ENCODE measurements around the gene SLC24A5.

SLC24A5 gene

DNA sequence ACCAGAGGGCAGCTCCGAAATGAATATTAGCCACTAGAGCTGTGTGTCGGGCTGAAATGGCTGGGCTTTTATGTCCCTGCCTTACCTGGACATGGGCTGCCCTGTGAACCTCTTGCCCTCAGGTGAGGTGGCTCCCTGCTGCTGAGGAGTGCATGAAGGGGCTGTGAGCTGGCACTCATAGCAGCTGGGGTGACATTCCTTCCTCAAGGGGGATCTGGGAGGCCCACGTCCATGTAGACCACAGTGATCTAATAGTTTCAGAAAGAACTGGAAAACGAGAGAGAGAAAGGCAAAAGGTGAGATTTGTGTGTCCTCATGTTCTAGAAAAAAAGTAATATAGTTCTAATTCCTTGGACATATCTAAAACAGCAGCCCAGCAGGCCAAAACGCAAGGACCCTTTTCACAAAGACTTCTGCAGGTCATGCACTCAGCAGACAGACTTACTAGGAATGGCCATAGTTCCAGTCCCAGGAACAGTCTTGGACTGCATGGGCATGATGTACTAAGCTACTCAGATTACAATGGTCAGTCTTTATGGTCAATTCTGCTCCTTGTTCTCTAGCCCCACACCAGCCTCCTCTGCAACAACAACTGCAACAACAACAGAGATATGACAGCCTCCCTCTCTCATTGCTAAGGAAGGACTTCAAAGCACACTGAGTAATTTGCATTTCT is 10.8 kb upstream of the SLC24A5 start:
- H3K36me3 ChIP-seq (ENCODE audit: control insufficient read depth, insufficient read depth, low read length) = no peaks in the 10 kb centered on the region
- H3K4me1 ChIP-seq (ENCODE audit: control insufficient read depth, insufficient read depth, low read length) = peaks cover 7% of the 10 kb centered on the region; the same call in 1 of the 2 replicates
- H3K4me3 ChIP-seq (ENCODE audit: low read depth, low read length) = no peak overlapping the region
- H3K27me3 ChIP-seq (ENCODE audit: control insufficient read depth, insufficient read depth, low read length) = no peaks in the 10 kb centered on the region; the same call in 1 of the 2 replicates
- H3K9ac ChIP-seq (ENCODE audit: low read depth, low read length) = no peak overlapping the region
- no peaks in the 10 kb centered on the region for H3K9me3 ChIP-seq (ENCODE audit: control insufficient read depth, insufficient read depth, low read length)
- no peak overlapping the region for H3K27ac ChIP-seq (ENCODE audit: low read depth, low read length)

DNA sequence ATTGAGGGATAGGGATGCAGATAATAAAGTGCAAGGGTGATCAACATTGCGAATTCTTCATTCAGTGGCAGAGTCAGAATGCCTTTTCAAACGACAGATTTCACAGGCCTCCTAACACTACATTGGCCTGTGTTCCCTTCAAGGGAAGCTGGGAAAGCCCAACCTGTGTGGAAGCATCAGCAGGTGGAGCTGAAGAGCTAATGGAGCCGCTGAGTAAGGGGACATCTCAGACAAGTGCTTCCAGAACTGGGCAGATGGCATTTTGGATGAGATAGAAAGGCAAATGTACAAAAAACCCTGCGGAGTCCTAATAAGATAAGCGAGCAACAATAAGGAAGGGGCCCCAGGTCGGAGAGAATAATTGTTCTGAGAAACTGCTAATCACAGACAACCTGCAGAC is 8.5 kb upstream of the SLC24A5 start:
- Histone ChIP-seq H3K4me1 (ENCODE audit: control insufficient read depth, insufficient read depth, low read length) (peaks cover 7% of the 10 kb centered on the region; the same call in 1 of the 2 replicates), H3K9me3 (ENCODE audit: control insufficient read depth, insufficient read depth, low read length) (no peaks in the 10 kb centered on the region), H3K27ac (ENCODE audit: low read depth, low read length) (no peak overlapping the region), H3K27me3 (ENCODE audit: control insufficient read depth, insufficient read depth, low read length) (no peaks in the 10 kb centered on the region), H3K9ac (ENCODE audit: low read depth, low read length) (no peak overlapping the region), H3K4me3 (ENCODE audit: low read depth, low read length) (no peak overlapping the region), H3K36me3 (ENCODE audit: control insufficient read depth, insufficient read depth, low read length) (no peaks in the 10 kb centered on the region)

DNA sequence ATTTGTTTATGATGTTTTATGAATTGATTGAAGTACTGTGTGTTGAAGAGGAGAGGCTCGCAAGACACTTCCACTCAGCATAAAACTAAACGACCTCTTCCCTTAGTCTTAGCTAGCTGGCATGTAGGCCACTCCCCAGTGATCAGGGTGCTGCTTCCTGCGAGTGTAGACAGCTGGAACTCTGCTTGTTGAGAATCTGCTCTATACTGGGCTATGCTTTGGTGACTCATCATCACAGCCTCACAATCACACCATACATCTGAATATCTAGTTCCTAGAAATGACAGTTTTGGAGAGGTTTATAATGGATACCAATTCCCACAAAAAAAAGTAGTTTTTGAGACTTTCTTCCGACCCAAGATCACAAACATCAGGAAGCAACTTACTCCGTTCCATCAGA is 1.5 kb upstream of the SLC24A5 start:
- H3K4me1 ChIP-seq (ENCODE audit: control insufficient read depth, insufficient read depth, low read length) = 0 out of 2 replicates have a peak, but pooled peaks cover 4% of the 10 kb centered on the region
- no peaks in the 10 kb centered on the region for H3K36me3 ChIP-seq (ENCODE audit: control insufficient read depth, insufficient read depth, low read length)
- H3K27me3 ChIP-seq (ENCODE audit: control insufficient read depth, insufficient read depth, low read length) = no peaks in the 10 kb centered on the region
- no peak overlapping the region for H3K9ac ChIP-seq (ENCODE audit: low read depth, low read length)
- no peaks in the 10 kb centered on the region for H3K9me3 ChIP-seq (ENCODE audit: control insufficient read depth, insufficient read depth, low read length)
- H3K4me3 ChIP-seq (ENCODE audit: low read depth, low read length) = no peak overlapping the region
- no peak overlapping the region for H3K27ac ChIP-seq (ENCODE audit: low read depth, low read length)

DNA sequence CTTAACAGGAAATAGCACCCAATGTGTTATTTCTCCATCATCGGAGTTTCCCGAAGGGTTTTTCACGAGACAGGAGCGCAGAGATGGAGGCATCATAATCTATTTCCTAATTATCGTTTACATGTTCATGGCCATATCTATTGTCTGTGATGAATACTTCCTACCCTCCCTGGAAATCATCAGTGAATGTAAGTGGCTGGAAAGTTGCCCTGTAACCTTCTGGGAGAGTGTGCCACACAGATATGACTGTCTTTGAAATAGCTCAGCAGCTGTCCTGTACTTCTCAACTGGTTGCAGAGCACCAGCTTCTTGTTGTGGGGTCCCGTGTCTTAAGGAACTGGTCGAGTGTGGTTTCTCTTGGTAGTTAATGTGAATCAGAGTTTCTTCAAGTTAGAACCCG is 1.1 kb downstream of the SLC24A5 start:
- Histone ChIP-seq H3K9ac (ENCODE audit: low read depth, low read length) (no peak overlapping the region), H3K36me3 (ENCODE audit: control insufficient read depth, insufficient read depth, low read length) (no peaks in the 10 kb centered on the region), H3K27me3 (ENCODE audit: control insufficient read depth, insufficient read depth, low read length) (no peaks in the 10 kb centered on the region), H3K4me3 (ENCODE audit: low read depth, low read length) (no peak overlapping the region), H3K4me1 (ENCODE audit: control insufficient read depth, insufficient read depth, low read length) (0 out of 2 replicates have a peak, but pooled peaks cover 4% of the 10 kb centered on the region), H3K27ac (ENCODE audit: low read depth, low read length) (no peak overlapping the region), H3K9me3 (ENCODE audit: control insufficient read depth, insufficient read depth, low read length) (no peaks in the 10 kb centered on the region)

DNA sequence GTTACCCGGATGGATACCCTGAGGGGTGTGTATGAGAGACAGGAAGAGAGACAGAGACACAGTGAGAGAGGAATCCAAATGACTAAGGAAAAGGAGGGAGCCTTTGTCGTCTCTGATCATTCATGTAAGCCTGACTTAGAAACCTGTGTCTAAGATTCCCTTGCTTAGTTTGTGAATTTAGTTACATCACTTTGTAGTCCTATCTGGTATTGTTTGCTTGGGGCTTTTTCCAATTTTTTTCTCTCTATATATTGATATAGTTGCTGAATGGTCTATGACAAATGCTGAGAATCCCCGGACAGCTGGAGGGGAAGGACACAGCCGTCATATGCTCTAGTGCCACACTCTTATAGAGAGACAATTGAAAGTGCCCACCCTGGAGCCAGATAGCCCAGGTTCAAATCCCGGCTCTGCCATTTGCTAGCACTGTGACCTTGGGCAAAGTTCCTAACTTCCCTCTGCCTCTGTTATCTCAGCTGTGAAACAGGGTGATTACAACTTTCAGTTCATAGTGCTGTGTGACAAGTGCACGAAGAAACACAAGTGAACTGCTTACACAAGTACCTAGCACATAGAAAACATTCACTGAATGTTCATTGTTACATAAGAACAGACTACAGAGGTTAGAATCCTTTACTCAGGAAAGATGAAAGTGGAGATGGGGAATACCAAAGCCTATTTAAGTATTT is 6.0 kb downstream of the SLC24A5 start:
- Histone ChIP-seq H3K4me1 (ENCODE audit: control insufficient read depth, insufficient read depth, low read length) (0 out of 2 replicates have a peak, but pooled peaks cover 9% of the 10 kb centered on the region), H3K27me3 (ENCODE audit: control insufficient read depth, insufficient read depth, low read length) (no peaks in the 10 kb centered on the region), H3K4me3 (ENCODE audit: low read depth, low read length) (no peak overlapping the region), H3K36me3 (ENCODE audit: control insufficient read depth, insufficient read depth, low read length) (no peaks in the 10 kb centered on the region), H3K9me3 (ENCODE audit: control insufficient read depth, insufficient read depth, low read length) (no peaks in the 10 kb centered on the region), H3K27ac (ENCODE audit: low read depth, low read length) (no peak overlapping the region), H3K9ac (ENCODE audit: low read depth, low read length) (no peak overlapping the region)

DNA sequence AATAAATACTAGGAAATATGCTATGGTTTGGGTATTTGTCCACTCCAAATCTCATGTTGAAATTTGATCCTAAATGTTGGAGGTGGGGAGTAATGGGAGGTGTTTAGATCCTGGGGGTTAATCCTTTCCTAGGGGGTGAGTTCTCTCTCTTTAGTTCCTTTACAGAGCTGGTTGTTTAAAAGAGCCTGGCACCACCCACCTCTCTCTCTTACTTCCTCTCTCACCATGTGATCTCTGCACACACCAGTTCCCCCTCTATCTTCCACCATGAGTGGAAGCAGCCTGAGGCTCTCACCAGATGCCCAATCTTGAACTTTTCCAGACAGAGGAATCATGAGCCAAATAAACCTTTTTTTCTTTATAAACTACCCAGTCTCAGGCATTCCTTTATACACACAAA is 10.5 kb downstream of the SLC24A5 start:
- no peak overlapping the region for H3K9ac ChIP-seq (ENCODE audit: low read depth, low read length)
- H3K9me3 ChIP-seq (ENCODE audit: control insufficient read depth, insufficient read depth, low read length) = no peaks in the 10 kb centered on the region
- 0 out of 2 replicates have a peak, but pooled peaks cover 5% of the 10 kb centered on the region for H3K4me1 ChIP-seq (ENCODE audit: control insufficient read depth, insufficient read depth, low read length)
- no peaks in the 10 kb centered on the region for H3K36me3 ChIP-seq (ENCODE audit: control insufficient read depth, insufficient read depth, low read length)
- H3K27me3 ChIP-seq (ENCODE audit: control insufficient read depth, insufficient read depth, low read length) = no peaks in the 10 kb centered on the region
- H3K27ac ChIP-seq (ENCODE audit: low read depth, low read length) = no peak overlapping the region
- H3K4me3 ChIP-seq (ENCODE audit: low read depth, low read length) = no peak overlapping the region

DNA sequence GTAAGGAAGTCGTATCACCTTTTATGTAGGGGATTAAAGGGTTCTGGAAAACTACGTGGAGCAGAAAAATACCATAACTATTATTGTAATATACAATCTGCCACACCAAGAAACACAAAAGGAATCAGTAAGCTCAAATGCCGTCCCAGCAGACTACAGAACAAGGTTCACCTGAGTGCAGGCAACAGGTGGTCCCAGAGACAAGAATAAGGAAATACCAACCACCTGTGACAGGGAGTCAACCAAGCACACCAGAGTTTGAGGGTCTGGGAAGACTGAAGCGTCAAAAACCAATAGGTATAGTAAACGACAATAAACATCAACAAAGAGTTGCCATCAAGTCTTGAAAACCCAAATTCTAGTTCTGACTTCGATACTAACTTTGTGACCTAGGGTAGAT is 12.1 kb downstream of the SLC24A5 start:
- no peak overlapping the region for H3K9ac ChIP-seq (ENCODE audit: low read depth, low read length)
- H3K4me3 ChIP-seq (ENCODE audit: low read depth, low read length) = no peak overlapping the region
- no peaks in the 10 kb centered on the region for H3K27me3 ChIP-seq (ENCODE audit: control insufficient read depth, insufficient read depth, low read length)
- no peaks in the 10 kb centered on the region for H3K9me3 ChIP-seq (ENCODE audit: control insufficient read depth, insufficient read depth, low read length)
- 0 out of 2 replicates have a peak, but pooled peaks cover 5% of the 10 kb centered on the region for H3K4me1 ChIP-seq (ENCODE audit: control insufficient read depth, insufficient read depth, low read length)
- H3K27ac ChIP-seq (ENCODE audit: low read depth, low read length) = no peak overlapping the region
- no peaks in the 10 kb centered on the region for H3K36me3 ChIP-seq (ENCODE audit: control insufficient read depth, insufficient read depth, low read length)

DNA sequence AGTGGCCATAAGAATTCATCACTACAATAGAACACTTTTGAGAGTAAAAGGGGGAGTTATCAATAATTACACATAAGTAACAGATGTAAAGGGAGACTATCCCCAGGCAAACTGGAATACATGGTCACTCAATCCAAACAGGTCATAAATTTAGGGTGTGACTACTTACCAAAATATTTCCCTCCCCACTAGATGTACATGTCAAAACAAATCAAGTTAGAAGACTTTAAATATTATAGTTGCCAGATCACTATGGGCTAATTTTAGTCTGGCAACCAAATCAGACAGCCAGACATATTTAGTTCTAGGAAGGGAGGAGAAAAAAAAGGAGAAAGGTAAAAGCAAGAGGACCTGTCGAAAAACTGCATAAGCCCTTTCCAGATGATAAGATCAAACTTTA is 23.1 kb downstream of the SLC24A5 start:
- Histone ChIP-seq H3K9ac (ENCODE audit: low read depth, low read length) (no peak overlapping the region), H3K4me1 (ENCODE audit: control insufficient read depth, insufficient read depth, low read length) (no peaks in the 10 kb centered on the region), H3K9me3 (ENCODE audit: control insufficient read depth, insufficient read depth, low read length) (no peaks in the 10 kb centered on the region), H3K36me3 (ENCODE audit: control insufficient read depth, insufficient read depth, low read length) (peaks cover 71% of the 10 kb centered on the region), H3K27me3 (ENCODE audit: control insufficient read depth, insufficient read depth, low read length) (no peaks in the 10 kb centered on the region), H3K4me3 (ENCODE audit: low read depth, low read length) (no peak overlapping the region), H3K27ac (ENCODE audit: low read depth, low read length) (no peak overlapping the region)

DNA sequence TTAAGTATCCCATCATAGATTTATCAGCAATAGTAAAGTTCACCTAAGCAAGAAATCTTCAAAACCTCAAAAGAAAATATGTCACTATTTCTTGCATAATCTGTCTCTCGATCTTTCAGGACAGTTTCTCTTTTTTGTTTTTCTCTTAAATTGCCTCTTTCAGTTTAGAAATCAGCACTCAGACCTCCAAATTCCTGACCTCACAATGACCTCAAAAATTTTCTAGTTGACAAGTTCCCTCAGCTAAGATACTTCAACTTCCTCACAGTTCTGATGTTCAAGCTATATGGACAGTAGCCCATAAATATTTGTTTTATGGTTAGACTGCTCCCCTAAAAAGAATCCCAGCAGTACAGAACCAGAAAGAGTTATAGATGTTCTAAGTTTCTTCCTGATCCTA is 24.1 kb downstream of the SLC24A5 start:
- Histone ChIP-seq H3K27me3 (ENCODE audit: control insufficient read depth, insufficient read depth, low read length) (no peaks in the 10 kb centered on the region), H3K4me3 (ENCODE audit: low read depth, low read length) (no peak overlapping the region), H3K36me3 (ENCODE audit: control insufficient read depth, insufficient read depth, low read length) (peaks cover 75% of the 10 kb centered on the region)

DNA sequence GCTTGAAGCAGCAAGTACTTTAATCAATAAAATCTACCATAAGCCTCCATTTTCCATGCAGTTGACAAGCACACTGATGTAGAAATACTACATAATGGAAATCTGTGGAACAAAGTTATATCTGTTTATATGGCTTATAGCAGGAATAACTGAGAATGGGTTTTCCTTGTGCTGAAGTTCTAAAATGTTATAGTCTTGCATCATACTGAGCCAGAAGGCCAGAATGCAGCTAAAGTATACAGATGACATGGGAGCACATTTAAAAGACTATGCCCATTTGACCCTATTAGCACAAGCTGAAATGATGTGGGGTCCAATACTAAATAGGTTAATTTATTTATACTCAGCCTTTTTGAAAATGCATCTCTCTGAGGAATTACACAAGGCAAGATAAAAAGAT is 25.1 kb downstream of the SLC24A5 start:
- H3K9ac ChIP-seq (ENCODE audit: low read depth, low read length) = no peak overlapping the region
- H3K4me1 ChIP-seq (ENCODE audit: control insufficient read depth, insufficient read depth, low read length) = peaks cover 15% of the 10 kb centered on the region
- no peak overlapping the region for H3K4me3 ChIP-seq (ENCODE audit: low read depth, low read length)
- H3K9me3 ChIP-seq (ENCODE audit: control insufficient read depth, insufficient read depth, low read length) = no peaks in the 10 kb centered on the region
- no peak overlapping the region for H3K27ac ChIP-seq (ENCODE audit: low read depth, low read length)
- peaks cover 82% of the 10 kb centered on the region for H3K36me3 ChIP-seq (ENCODE audit: control insufficient read depth, insufficient read depth, low read length)
- H3K27me3 ChIP-seq (ENCODE audit: control insufficient read depth, insufficient read depth, low read length) = no peaks in the 10 kb centered on the region

More for the DNA sequence above, 24.1 kb downstream of the SLC24A5 start:
- Histone ChIP-seq H3K27ac (ENCODE audit: low read depth, low read length) (no peak overlapping the region), H3K9me3 (ENCODE audit: control insufficient read depth, insufficient read depth, low read length) (no peaks in the 10 kb centered on the region), H3K9ac (ENCODE audit: low read depth, low read length) (no peak overlapping the region), H3K4me1 (ENCODE audit: control insufficient read depth, insufficient read depth, low read length) (peaks cover 5% of the 10 kb centered on the region)

DNA sequence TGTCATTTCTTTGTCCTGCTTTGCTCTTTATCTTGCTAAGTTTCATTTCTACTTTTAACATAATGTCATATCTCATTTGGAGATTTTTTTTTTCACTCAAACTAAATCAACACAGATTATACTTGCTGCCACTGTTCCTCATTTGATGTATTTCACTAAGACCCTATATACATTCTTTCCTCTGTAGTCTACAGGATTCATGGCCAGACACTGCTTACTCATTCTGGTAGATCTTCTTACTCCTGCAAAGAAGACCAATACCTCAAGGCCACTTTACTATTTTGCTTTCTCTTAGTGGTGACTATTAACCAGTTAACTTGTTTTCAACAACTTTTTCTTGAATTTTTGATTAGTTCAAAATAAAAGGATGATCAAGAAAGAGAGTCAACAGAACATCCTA is 26.6 kb downstream of the SLC24A5 start:
- Histone ChIP-seq H3K27me3 (ENCODE audit: control insufficient read depth, insufficient read depth, low read length) (no peaks in the 10 kb centered on the region), H3K9ac (ENCODE audit: low read depth, low read length) (no peak overlapping the region), H3K9me3 (ENCODE audit: control insufficient read depth, insufficient read depth, low read length) (no peaks in the 10 kb centered on the region), H3K4me3 (ENCODE audit: low read depth, low read length) (no peak overlapping the region), H3K36me3 (ENCODE audit: control insufficient read depth, insufficient read depth, low read length) (peaks cover 89% of the 10 kb centered on the region), H3K4me1 (ENCODE audit: control insufficient read depth, insufficient read depth, low read length) (peaks cover 19% of the 10 kb centered on the region), H3K27ac (ENCODE audit: low read depth, low read length) (no peak overlapping the region)
